ENCODE data around the gene GLT8D2. TPM values are rescaled to one million over a fixed set of nuclear protein-coding genes. Genes with fewer than 3 reads are reported as not detected.

The GLT8D2 gene
- total and polyA plus RNA-seq, 2 of the 13 experiments (the other 11 are each of a cell fraction or from before 2014, with no cell fraction given): not detected

DNA sequence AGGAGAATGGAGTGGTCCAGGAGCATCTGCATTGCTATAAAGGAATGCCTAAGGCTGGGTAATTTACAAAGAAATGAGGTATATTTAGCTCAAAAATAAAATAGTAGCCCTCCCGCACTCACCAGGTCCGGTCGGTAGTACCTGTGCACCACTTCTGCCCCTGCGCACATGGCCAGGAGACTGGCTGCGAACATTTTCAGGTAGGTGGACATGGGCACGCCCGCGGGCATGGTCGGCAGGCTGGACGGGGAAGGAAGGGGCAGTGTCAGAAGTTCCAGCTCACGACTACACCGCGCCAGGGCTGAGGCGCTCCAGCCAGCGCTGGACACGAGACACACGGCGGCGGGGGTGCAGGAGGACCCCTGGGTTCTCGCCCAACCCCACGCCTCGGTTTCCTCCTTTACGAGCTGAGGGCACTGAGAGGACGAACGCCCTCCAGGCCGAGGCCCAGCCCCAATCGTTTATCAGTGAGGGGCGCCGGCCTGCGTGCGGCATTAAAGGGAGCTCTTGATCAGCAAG is 93.4 kb downstream of the GLT8D2 start (continued):
- TF ChIP-seq, protein P1, sequence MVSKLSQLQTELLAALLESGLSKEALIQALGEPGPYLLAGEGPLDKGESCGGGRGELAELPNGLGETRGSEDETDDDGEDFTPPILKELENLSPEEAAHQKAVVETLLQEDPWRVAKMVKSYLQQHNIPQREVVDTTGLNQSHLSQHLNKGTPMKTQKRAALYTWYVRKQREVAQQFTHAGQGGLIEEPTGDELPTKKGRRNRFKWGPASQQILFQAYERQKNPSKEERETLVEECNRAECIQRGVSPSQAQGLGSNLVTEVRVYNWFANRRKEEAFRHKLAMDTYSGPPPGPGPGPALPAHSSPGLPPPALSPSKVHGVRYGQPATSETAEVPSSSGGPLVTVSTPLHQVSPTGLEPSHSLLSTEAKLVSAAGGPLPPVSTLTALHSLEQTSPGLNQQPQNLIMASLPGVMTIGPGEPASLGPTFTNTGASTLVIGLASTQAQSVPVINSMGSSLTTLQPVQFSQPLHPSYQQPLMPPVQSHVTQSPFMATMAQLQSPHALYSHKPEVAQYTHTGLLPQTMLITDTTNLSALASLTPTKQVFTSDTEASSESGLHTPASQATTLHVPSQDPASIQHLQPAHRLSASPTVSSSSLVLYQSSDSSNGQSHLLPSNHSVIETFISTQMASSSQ (IDR thresholded peaks at IDR 0.05; ENCODE audit: low read depth): no peak
- TF ChIP-seq, protein P1 (CRISPR knock-in tag; IDR thresholded peaks at IDR 0.05; ENCODE audit: borderline replicate concordance): 0 out of 2 replicates have a peak, but pooled peaks have one; percentile 10
- TF ChIP-seq, protein P2, sequence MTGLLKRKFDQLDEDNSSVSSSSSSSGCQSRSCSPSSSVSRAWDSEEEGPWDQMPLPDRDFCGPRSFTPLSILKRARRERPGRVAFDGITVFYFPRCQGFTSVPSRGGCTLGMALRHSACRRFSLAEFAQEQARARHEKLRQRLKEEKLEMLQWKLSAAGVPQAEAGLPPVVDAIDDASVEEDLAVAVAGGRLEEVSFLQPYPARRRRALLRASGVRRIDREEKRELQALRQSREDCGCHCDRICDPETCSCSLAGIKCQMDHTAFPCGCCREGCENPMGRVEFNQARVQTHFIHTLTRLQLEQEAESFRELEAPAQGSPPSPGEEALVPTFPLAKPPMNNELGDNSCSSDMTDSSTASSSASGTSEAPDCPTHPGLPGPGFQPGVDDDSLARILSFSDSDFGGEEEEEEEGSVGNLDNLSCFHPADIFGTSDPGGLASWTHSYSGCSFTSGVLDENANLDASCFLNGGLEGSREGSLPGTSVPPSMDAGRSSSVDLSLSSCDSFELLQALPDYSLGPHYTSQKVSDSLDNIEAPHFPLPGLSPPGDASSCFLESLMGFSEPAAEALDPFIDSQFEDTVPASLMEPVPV (CRISPR knock-in tag; IDR thresholded peaks at IDR 0.05): no peak
- TF ChIP-seq MAX (IDR thresholded peaks at IDR 0.05): peak; percentile 36; the same call in 1 of the 2 replicates
- TF ChIP-seq ARNT (IDR thresholded peaks at IDR 0.05): no peak
- TF ChIP-seq KDM6A (CRISPR knock-in tag; IDR thresholded peaks at IDR 0.05; ENCODE audit: low read depth): no peak
- no peak for TF ChIP-seq ZSCAN29 (CRISPR knock-in tag; conservative IDR thresholded peaks at IDR 0.05)
- TF ChIP-seq ZNF484 (CRISPR knock-in tag; IDR thresholded peaks at IDR 0.05; ENCODE audit: borderline replicate concordance, low read depth): no peak
- TF ChIP-seq, protein P3, sequence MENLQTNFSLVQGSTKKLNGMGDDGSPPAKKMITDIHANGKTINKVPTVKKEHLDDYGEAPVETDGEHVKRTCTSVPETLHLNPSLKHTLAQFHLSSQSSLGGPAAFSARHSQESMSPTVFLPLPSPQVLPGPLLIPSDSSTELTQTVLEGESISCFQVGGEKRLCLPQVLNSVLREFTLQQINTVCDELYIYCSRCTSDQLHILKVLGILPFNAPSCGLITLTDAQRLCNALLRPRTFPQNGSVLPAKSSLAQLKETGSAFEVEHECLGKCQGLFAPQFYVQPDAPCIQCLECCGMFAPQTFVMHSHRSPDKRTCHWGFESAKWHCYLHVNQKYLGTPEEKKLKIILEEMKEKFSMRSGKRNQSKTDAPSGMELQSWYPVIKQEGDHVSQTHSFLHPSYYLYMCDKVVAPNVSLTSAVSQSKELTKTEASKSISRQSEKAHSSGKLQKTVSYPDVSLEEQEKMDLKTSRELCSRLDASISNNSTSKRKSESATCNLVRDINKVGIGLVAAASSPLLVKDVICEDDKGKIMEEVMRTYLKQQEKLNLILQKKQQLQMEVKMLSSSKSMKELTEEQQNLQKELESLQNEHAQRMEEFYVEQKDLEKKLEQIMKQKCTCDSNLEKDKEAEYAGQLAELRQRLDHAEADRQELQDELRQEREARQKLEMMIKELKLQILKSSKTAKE (CRISPR knock-in tag; IDR thresholded peaks at IDR 0.05; ENCODE audit: borderline replicate concordance): no peak
- TF ChIP-seq STAT5B (CRISPR knock-in tag; IDR thresholded peaks at IDR 0.05): no peak
- TF ChIP-seq, protein P4, sequence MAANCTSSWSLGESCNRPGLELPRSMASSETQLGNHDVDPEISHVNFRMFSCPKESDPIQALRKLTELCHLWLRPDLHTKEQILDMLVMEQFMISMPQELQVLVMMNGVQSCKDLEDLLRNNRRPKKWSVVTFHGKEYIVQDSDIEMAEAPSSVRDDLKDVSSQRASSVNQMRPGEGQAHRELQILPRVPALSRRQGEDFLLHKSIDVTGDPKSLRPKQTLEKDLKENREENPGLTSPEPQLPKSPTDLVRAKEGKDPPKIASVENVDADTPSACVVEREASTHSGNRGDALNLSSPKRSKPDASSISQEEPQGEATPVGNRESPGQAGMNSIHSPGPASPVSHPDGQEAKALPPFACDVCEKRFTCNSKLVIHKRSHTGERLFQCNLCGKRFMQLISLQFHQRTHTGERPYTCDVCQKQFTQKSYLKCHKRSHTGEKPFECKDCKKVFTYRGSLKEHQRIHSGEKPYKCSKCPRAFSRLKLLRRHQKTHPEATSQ (CRISPR knock-in tag; IDR thresholded peaks at IDR 0.05; ENCODE audit: borderline replicate concordance): no peak
- TF ChIP-seq MEF2D (CRISPR knock-in tag; IDR thresholded peaks at IDR 0.05): no peak; the same call in 1 of the 2 replicates
- no peak for TF ChIP-seq SMAD3 (CRISPR knock-in tag; IDR thresholded peaks at IDR 0.05)
- TF ChIP-seq, protein P5, sequence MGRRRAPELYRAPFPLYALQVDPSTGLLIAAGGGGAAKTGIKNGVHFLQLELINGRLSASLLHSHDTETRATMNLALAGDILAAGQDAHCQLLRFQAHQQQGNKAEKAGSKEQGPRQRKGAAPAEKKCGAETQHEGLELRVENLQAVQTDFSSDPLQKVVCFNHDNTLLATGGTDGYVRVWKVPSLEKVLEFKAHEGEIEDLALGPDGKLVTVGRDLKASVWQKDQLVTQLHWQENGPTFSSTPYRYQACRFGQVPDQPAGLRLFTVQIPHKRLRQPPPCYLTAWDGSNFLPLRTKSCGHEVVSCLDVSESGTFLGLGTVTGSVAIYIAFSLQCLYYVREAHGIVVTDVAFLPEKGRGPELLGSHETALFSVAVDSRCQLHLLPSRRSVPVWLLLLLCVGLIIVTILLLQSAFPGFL (CRISPR knock-in tag; IDR thresholded peaks at IDR 0.05): no peak
- TF ChIP-seq ATF7 (IDR thresholded peaks at IDR 0.05): no peak
- no peak for TF ChIP-seq ATF7 (CRISPR knock-in tag; IDR thresholded peaks at IDR 0.05)
- TF ChIP-seq PTBP1 (IDR thresholded peaks at IDR 0.05; ENCODE audit: low read depth, low read length, poor library complexity, severe bottlenecking): no peak
- no peak for TF ChIP-seq HNF4G (IDR thresholded peaks at IDR 0.05; ENCODE audit: borderline replicate concordance, low read depth, low read length)
- no peak for TF ChIP-seq HNF4G (CRISPR knock-in tag; IDR thresholded peaks at IDR 0.05; ENCODE audit: borderline replicate concordance, low read depth)
- TF ChIP-seq IRX3 (CRISPR knock-in tag; IDR thresholded peaks at IDR 0.05; ENCODE audit: borderline replicate concordance, low read depth): no peak
